GM13976 (cell line): ENCODE measurements around the gene POLR3E.

Source experiments
- DNase-seq: peaks from one replicate; pipeline ENCODE4 v3.0.0; 2012; ENCODE audit warnings: low spot score
- CTCF ChIP-seq: IDR thresholded peaks from 2 replicates; pipeline ENCODE4 v1.5.1; 2012; ENCODE audit warnings: borderline replicate concordance, mild to moderate bottlenecking; ENCODE audit not compliant: insufficient read depth; ENCODE audit errors: extremely low read depth, missing control alignments, control extremely low read depth
- in situ Hi-C: fragments of 300-500 bp; cut with MboI; formaldehyde crosslinking; loops from one replicate; pipeline ENCODE4 v1.12.0; 2022; ENCODE audit warnings: low sequenced_read_pairs, mixed read lengths, inconsistent platforms; ENCODE audit not compliant: unreplicated experiment

Gene POLR3E

GRCh38 chr16:22291020-22291419 lies 6.2 kb upstream of the POLR3E start:
- in situ Hi-C loops, result loop anchor here (5.0 kb wide), 1 partner anchor 94 kb away; no protein-coding TSS in a partner anchor
- TF ChIP-seq CTCF, result no peak
- no peak for DNase-seq

- TF ChIP-seq CTCF, result no peak
- in situ Hi-C loops, result loop anchor here (5.0 kb wide), 1 partner anchor 95 kb away; no protein-coding TSS in a partner anchor
- no peak for DNase-seq
Measured at GRCh38 chr16:22291860-22292318, 5.3 kb upstream of the POLR3E start.

- no peak for TF ChIP-seq CTCF
- in situ Hi-C loops, result loop anchor here (5.0 kb wide), 1 partner anchor 95 kb away; no protein-coding TSS in a partner anchor
- no peak for DNase-seq
Measured at GRCh38 chr16:22292320-22292719, 4.9 kb upstream of the POLR3E start.

GRCh38 chr16:22293137-22294106 lies 3.8 kb upstream of the POLR3E start:
- in situ Hi-C loops, result loop anchor here (5.0 kb wide), 1 partner anchor 96 kb away; no protein-coding TSS in a partner anchor
- no peak for TF ChIP-seq CTCF
- no peak for DNase-seq

- in situ Hi-C loops, result no loop called here
- TF ChIP-seq CTCF, result no peak
- no peak for DNase-seq
Measured at GRCh38 chr16:22296225-22297113, 740 bp upstream of the POLR3E start.
